ENCODE measurements around the gene PRKAB2. TPM values are rescaled to one million over a fixed set of nuclear protein-coding genes. Genes with fewer than 3 reads are reported as not detected.

Gene PRKAB2
- total and polyA plus RNA-seq, 9 of the 15 experiments (the other 6 are each of a cell fraction or from before 2014, with no cell fraction given) = 2.3 to 20.8 (median 7.9) TPM

DNA sequence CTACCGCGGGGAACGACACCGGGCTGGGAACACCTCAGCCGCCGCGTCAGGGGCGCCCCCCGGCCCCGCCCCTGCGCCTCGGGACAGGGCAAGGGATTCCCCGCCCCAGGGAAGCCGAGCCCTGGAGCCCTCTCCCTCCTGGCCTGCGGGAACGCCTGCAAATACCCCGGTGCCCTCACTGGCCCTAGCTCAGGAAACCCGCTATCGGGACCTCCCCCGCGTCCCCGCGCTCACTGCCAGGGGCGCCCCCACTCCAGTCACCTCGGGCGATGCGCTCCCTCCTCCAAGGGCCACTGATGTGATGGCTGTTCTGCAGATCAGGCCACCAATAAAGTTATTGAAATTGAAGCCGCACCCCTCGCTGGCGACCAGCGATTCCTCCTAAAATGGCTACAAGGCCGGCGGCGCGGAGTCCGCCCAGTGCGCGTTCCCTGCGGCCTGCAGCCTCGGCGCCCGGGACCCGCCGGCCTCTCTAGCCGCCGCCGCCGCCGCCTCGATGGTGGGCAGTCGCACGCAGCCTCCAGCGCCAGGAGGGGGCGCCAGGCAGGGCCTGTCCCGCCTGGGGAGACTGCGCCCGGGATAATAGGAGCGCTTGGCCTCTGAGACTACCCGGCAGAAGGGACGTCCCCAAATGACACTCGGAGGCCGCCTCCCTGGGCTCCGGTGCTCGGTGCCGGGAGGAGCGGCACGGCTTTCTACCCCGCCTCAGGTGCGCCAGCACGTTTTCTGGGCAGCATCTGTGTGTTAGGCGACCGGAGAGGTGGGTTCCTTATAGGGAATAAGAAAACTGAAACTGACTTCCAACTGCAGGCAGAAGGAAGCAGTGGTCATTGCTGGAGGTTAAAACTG is at the start of gene PRKAB2 (continued):
- no peak for TF ChIP-seq ATF2 (CRISPR knock-in tag; IDR thresholded peaks at IDR 0.05)
- TF ChIP-seq, protein P1, sequence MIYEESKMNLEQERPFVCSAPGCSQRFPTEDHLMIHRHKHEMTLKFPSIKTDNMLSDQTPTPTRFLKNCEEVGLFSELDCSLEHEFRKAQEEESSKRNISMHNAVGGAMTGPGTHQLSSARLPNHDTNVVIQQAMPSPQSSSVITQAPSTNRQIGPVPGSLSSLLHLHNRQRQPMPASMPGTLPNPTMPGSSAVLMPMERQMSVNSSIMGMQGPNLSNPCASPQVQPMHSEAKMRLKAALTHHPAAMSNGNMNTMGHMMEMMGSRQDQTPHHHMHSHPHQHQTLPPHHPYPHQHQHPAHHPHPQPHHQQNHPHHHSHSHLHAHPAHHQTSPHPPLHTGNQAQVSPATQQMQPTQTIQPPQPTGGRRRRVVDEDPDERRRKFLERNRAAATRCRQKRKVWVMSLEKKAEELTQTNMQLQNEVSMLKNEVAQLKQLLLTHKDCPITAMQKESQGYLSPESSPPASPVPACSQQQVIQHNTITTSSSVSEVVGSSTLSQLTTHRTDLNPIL (CRISPR knock-in tag; IDR thresholded peaks at IDR 0.05) = no peak
- TF ChIP-seq CBFA2T2 (conservative IDR thresholded peaks at IDR 0.05) = no peak
- peak in 1 of 2 experiments; percentile 96; a peak in 2 of 4 replicates for TF ChIP-seq ZNF639 (CRISPR knock-in tag; conservative IDR thresholded peaks at IDR 0.05 in 1 of 2, IDR thresholded peaks at IDR 0.05 in 1 of 2)
- TF ChIP-seq, protein P2, sequence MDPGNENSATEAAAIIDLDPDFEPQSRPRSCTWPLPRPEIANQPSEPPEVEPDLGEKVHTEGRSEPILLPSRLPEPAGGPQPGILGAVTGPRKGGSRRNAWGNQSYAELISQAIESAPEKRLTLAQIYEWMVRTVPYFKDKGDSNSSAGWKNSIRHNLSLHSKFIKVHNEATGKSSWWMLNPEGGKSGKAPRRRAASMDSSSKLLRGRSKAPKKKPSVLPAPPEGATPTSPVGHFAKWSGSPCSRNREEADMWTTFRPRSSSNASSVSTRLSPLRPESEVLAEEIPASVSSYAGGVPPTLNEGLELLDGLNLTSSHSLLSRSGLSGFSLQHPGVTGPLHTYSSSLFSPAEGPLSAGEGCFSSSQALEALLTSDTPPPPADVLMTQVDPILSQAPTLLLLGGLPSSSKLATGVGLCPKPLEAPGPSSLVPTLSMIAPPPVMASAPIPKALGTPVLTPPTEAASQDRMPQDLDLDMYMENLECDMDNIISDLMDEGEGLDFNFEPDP (CRISPR knock-in tag; IDR thresholded peaks at IDR 0.05) = no peak
- peak; percentile 89; the same call in 1 of the 2 replicates for TF ChIP-seq MTA3 (IDR thresholded peaks at IDR 0.05; ENCODE audit: borderline replicate concordance)
- TF ChIP-seq MXI1 (IDR thresholded peaks at IDR 0.05; ENCODE audit: low read depth, low read length) = peak; percentile 4; the same call in 1 of the 2 replicates
- TF ChIP-seq U2AF2 (optimal IDR thresholded peaks at IDR 0.05; ENCODE audit: low read depth, low read length) = no peak
- TF ChIP-seq PKNOX1 (IDR thresholded peaks at IDR 0.05) = no peak
- TF ChIP-seq ZNF764 (CRISPR knock-in tag; IDR thresholded peaks at IDR 0.05; ENCODE audit: low read depth) = no peak
- TF ChIP-seq ZNF23 (CRISPR knock-in tag; IDR thresholded peaks at IDR 0.05) = no peak
- no peak for TF ChIP-seq MLLT1 (IDR thresholded peaks at IDR 0.05)
- no peak for TF ChIP-seq ZKSCAN8 (CRISPR knock-in tag; IDR thresholded peaks at IDR 0.05)
- TF ChIP-seq, protein P3, sequence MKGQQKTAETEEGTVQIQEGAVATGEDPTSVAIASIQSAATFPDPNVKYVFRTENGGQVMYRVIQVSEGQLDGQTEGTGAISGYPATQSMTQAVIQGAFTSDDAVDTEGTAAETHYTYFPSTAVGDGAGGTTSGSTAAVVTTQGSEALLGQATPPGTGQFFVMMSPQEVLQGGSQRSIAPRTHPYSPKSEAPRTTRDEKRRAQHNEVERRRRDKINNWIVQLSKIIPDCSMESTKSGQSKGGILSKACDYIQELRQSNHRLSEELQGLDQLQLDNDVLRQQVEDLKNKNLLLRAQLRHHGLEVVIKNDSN (CRISPR knock-in tag; IDR thresholded peaks at IDR 0.05) = no peak
- TF ChIP-seq ARNT (IDR thresholded peaks at IDR 0.05) = no peak
- no peak for TF ChIP-seq HDAC8 (tag; IDR thresholded peaks at IDR 0.05)
- no peak for TF ChIP-seq ZNF408 (CRISPR knock-in tag; IDR thresholded peaks at IDR 0.05; ENCODE audit: low read depth)
- peak; percentile 94 for TF ChIP-seq ZKSCAN1 (IDR thresholded peaks at IDR 0.05; ENCODE audit: low read depth, low read length)
